ENCODE measurements around the gene RUVBL1.

The RUVBL1 gene

GRCh38 chr3:128153156-128154041, 29.8 kb upstream of the RUVBL1 start, which contains the start of gene EEFSEC:
TSS of gene EEFSEC (plus strand) at chr3:128153481. CDS start at chr3:128153508, 27 bp downstream.
- Mint-ChIP-seq H3K9me3 (peaks cover 34% of the 10 kb centered on the region), H3K36me3 (ENCODE audit: low read depth) (peaks cover 31% of the 10 kb centered on the region), H3K27me3 (ENCODE audit: low read depth, poor library complexity) (peaks cover 34% of the 10 kb centered on the region), H3K4me3 (peak within 1 kb of the TSS; percentile 91), H3K4me1 (peaks cover 6% of the 10 kb centered on the region), H3K27ac (peak within 1 kb of the TSS; percentile 50)
- peak; percentile 81 for DNase-seq
- no peak for TF ChIP-seq CTCF (IDR thresholded peaks at IDR 0.05)

DNA sequence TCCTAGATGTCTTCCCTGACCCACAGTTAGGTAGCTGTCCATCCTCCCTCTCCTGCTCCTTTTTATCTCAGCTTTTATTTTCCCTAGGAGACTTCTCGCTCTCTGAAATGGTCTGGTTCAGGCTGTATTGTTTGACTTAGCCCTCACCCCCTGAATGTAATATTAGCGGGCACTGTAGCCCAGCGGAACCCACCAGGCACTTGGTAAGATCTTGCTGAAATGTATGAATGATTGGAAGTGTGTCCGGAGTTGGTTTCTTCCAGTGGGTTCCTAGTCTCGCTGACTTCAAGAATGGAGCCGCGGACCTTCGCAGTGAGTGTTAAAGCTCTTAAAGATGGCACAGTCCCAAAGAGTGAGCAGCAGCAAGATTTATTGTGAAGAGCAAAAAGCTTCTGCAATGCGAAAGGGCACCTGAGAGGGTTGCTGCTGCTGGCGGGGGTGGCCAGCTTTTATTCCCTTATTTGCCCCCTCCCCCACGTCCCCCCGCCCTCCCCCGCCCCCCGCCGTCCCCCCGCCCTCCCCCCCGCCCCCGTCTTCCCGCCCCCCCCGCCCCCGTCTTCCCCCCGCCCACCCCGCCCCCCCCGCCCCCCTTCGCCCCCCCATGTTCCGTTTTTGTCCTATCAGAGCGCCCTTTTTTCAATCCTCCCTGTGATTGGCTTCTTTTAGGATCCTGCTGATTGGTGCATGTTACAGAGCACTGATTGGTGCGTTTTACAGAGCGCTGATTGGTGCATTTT, 29.0 kb upstream of the RUVBL1 start:
- DNase-seq = no peak
- Mint-ChIP-seq H3K4me3 (peak overlapping the region; percentile 91), H3K4me1 (peaks cover 6% of the 10 kb centered on the region), H3K27ac (peak overlapping the region; percentile 6), H3K36me3 (ENCODE audit: low read depth) (peaks cover 23% of the 10 kb centered on the region), H3K27me3 (ENCODE audit: low read depth, poor library complexity) (peaks cover 42% of the 10 kb centered on the region), H3K9me3 (peaks cover 26% of the 10 kb centered on the region)
- TF ChIP-seq CTCF (IDR thresholded peaks at IDR 0.05) = no peak

DNA sequence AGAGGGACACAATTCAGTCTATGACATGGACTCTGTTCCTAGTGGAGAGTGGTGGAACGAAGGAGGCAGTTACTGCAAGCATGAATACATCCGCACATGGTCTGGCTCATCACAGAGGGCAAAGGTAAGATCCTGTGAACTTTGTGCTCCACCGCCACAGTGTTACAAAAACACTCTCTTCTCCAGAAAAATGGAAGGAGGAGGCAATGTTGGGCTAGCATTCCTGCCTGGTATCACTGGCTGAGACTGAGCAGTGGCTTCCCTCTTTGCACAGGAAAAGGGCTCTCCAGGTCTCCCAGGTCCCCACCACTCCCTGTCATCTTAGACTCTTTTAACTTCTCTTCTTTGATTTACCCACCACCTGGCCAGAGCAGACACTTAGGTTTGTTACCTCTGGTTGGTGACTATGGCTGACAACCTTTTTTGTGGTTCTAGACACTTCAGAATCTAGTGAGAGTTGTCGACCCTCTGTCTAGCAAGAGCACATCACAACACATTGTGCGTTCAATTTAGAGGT, 28.2 kb upstream of the RUVBL1 start:
- no peak overlapping the region for H3K4me3 Mint-ChIP-seq
- H3K27ac Mint-ChIP-seq = no peak overlapping the region
- no peak for TF ChIP-seq CTCF (IDR thresholded peaks at IDR 0.05)

GRCh38 chr3:128149650-128150049, 26.0 kb upstream of the RUVBL1 start:
- Mint-ChIP-seq H3K9me3 (peaks cover 4% of the 10 kb centered on the region), H3K27me3 (ENCODE audit: low read depth, poor library complexity) (peaks cover 60% of the 10 kb centered on the region), H3K27ac (no peak overlapping the region), H3K4me3 (no peak overlapping the region), H3K4me1 (peaks cover 14% of the 10 kb centered on the region), H3K36me3 (ENCODE audit: low read depth) (no peaks in the 10 kb centered on the region)
- DNase-seq = no peak
- TF ChIP-seq CTCF (IDR thresholded peaks at IDR 0.05) = no peak

More for the DNA sequence above, 28.2 kb upstream of the RUVBL1 start:
- DNase-seq = no peak
- H3K4me1 Mint-ChIP-seq = peaks cover 6% of the 10 kb centered on the region
- H3K36me3 Mint-ChIP-seq (ENCODE audit: low read depth) = peaks cover 15% of the 10 kb centered on the region
- peaks cover 50% of the 10 kb centered on the region for H3K27me3 Mint-ChIP-seq (ENCODE audit: low read depth, poor library complexity)
- H3K9me3 Mint-ChIP-seq = peaks cover 18% of the 10 kb centered on the region

DNA sequence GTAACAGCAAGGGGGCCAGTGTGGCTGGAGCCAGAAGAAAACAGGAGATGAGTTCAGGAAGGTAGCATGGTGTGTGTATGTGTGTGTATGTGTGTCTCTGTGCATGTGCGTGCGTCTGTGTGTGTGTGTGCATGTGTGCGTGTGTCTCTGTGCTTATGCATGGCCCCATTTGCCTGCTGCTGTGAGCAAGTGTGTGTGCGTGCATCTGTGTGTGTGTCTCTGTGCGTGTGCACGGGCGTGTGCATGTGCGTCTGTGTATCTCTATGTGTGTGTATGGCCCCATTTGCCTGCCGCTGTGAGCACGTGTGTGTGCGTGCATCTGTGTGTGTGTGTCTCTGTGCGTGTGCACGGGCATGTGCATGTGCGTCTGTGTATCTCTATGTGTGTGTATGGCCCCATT, 22.6 kb upstream of the RUVBL1 start:
- Mint-ChIP-seq H3K36me3 (ENCODE audit: low read depth) (no peaks in the 10 kb centered on the region), H3K4me1 (peaks cover 20% of the 10 kb centered on the region), H3K27ac (no peak overlapping the region), H3K27me3 (ENCODE audit: low read depth, poor library complexity) (peaks cover 59% of the 10 kb centered on the region), H3K4me3 (no peak overlapping the region), H3K9me3 (no peaks in the 10 kb centered on the region)
- DNase-seq = no peak
- TF ChIP-seq CTCF (IDR thresholded peaks at IDR 0.05) = no peak

All from nephron progenitor cell (in vitro differentiated cells).